CD4-positive, alpha-beta T cell treated with Interleukin-1 beta for 1 hour (primary cell): ENCODE data around the gene DDX24.

Experiments used
- DNase-seq, 2 donors: peaks; one replicate each; pipeline ENCODE4 v3.0.0-alpha.2; 2020 to 2022

DDX24 gene

GRCh38 chr14:94046696-94047250 is 34.2 kb downstream of the DDX24 start:
- DNase-seq, result no peak

- no peak for DNase-seq
These were observed 35.2 kb downstream of the DDX24 start for GRCh38 chr14:94045563-94046345.

- DNase-seq, result no peak
These were observed 35.9 kb downstream of the DDX24 start for GRCh38 chr14:94045101-94045500.

- no peak for DNase-seq
These were observed 36.4 kb downstream of the DDX24 start for GRCh38 chr14:94044476-94045091.

GRCh38 chr14:94043756-94044475 is 37.1 kb downstream of the DDX24 start:
- no peak for DNase-seq

- no peak for DNase-seq
These were observed 37.8 kb downstream of the DDX24 start for GRCh38 chr14:94043111-94043755.

GRCh38 chr14:94042433-94043091 is 38.4 kb downstream of the DDX24 start:
- DNase-seq, result no peak

GRCh38 chr14:94041551-94042346 is 39.3 kb downstream of the DDX24 start:
- DNase-seq, result no peak

- DNase-seq, result no peak
These were observed 40.2 kb downstream of the DDX24 start for GRCh38 chr14:94040796-94041195.

GRCh38 chr14:94040247-94040646 is 40.8 kb downstream of the DDX24 start:
- no peak for DNase-seq

- DNase-seq, result no peak
These were observed 41.9 kb downstream of the DDX24 start for GRCh38 chr14:94038921-94039629.

GRCh38 chr14:94038510-94038909 is 42.5 kb downstream of the DDX24 start:
- DNase-seq, result no peak

- no peak for DNase-seq
These were observed 43.0 kb downstream of the DDX24 start for GRCh38 chr14:94037954-94038353.

GRCh38 chr14:94036313-94037167 is 44.5 kb downstream of the DDX24 start:
- peak; percentile 70 to 77 for DNase-seq

- no peak for DNase-seq
These were observed 46.1 kb downstream of the DDX24 start for GRCh38 chr14:94034886-94035285.

GRCh38 chr14:94031883-94032279 is 49.1 kb downstream of the DDX24 start:
- DNase-seq, result no peak

- DNase-seq, result no peak
These were observed 49.7 kb downstream of the DDX24 start for GRCh38 chr14:94031161-94031882.

GRCh38 chr14:94030571-94030970 is 50.4 kb downstream of the DDX24 start:
- DNase-seq, result no peak

- no peak for DNase-seq
These were observed 51.3 kb downstream of the DDX24 start for GRCh38 chr14:94029671-94030203.
